Measurements from ENCODE around the gene RANBP3L. TPM values are rescaled to one million over a fixed set of nuclear protein-coding genes. Genes with fewer than 3 reads are reported as not detected.
A peak's percentile ranks its signal among the peaks of the same experiment; 100 is the strongest.
"Not testable (repeated sequence)": the region's sequence is repeated elsewhere in the genome, so short reads cannot be mapped to it uniquely, and the experiment has no call there.

RANBP3L gene
- total and polyA plus RNA-seq, 2 of the 4 experiments (the other 2 are of a cell fraction): not detected

GRCh38 chr5:36344899-36345298 is 43.2 kb upstream of the RANBP3L start:
- Histone ChIP-seq H2AFZ (replicated peaks; ENCODE audit: low read length, poor library complexity) (no peak overlapping the region), H3K9me1 (ENCODE audit: insufficient read depth, low read length) (no peaks in the 10 kb centered on the region), H3K56ac (ENCODE audit: extremely low read depth, insufficient read depth, low read length) (no peak overlapping the region), H3K4me2 (ENCODE audit: low read depth, low read length) (no peak overlapping the region), H3K36me3 (ENCODE audit: control insufficient read depth, insufficient read depth, low read length) (no peaks in the 10 kb centered on the region), H4K5ac (ENCODE audit: low read depth, low read length) (no peak overlapping the region), H2AK5ac (ENCODE audit: low read depth, low read length) (no peak overlapping the region), H4K20me1 (ENCODE audit: insufficient read depth, low read length) (no peaks in the 10 kb centered on the region), H4K91ac (ENCODE audit: insufficient read depth, low read depth, low read length) (no peak overlapping the region), H3K4ac (ENCODE audit: low read depth, low read length) (no peak overlapping the region), H3K9me3 (ENCODE audit: control insufficient read depth, insufficient read depth, low read length) (no peaks in the 10 kb centered on the region), H3K27ac (ENCODE audit: insufficient read depth, low read length) (no peak overlapping the region), H2BK20ac (ENCODE audit: low read depth, low read length) (no peak overlapping the region), H4K8ac (ENCODE audit: low read depth in 2 of 2, low read length in 2 of 2) (no peak overlapping the region), H3K79me1 (ENCODE audit: low read depth in 1 of 2, low read length in 2 of 2) (no peaks in the 10 kb centered on the region), H3K27me3 (ENCODE audit: control insufficient read depth, insufficient read depth, low read length) (peaks cover 4% of the 10 kb centered on the region; the same call in 1 of the 2 replicates), H3K4me3 (ENCODE audit: insufficient read depth, low read depth, low read length) (no peak overlapping the region), H3K9ac (ENCODE audit: low read depth, low read length) (no peak overlapping the region), H3K4me1 (ENCODE audit: control insufficient read depth, insufficient read depth, low read length) (no peaks in the 10 kb centered on the region), H2BK5ac (ENCODE audit: low read depth, low read length, poor library complexity, severe bottlenecking) (no peak overlapping the region), H2BK120ac (ENCODE audit: low read depth, low read length) (no peak overlapping the region), H3K23ac (ENCODE audit: low read depth, low read length) (no peak overlapping the region), H3K14ac (replicated peaks; ENCODE audit: low read depth, low read length) (no peak overlapping the region), H2BK15ac (ENCODE audit: low read depth, low read length) (no peak overlapping the region), H3K18ac (ENCODE audit: low read depth, low read length) (no peak overlapping the region), H2AK9ac (replicated peaks; ENCODE audit: low read depth, low read length, poor library complexity) (no peak overlapping the region)
- TF ChIP-seq SMC3 (IDR thresholded peaks at IDR 0.05; ENCODE audit: low read depth, low read length): no peak
- TF ChIP-seq MAFK (IDR thresholded peaks at IDR 0.05; ENCODE audit: low read depth, low read length): peak; percentile 54
- no peak for TF ChIP-seq FOS (IDR thresholded peaks at IDR 0.05; ENCODE audit: low read depth, low read length)
- TF ChIP-seq RCOR1 (IDR thresholded peaks at IDR 0.05; ENCODE audit: insufficient replicate concordance, low read length): no peak
- no peak for TF ChIP-seq NFE2L2 (IDR thresholded peaks at IDR 0.05; ENCODE audit: low read depth, low read length)
- no peak for TF ChIP-seq POLR2A (IDR thresholded peaks at IDR 0.05; ENCODE audit: low read depth, low read length)
- no peak for TF ChIP-seq CHD1 (IDR thresholded peaks at IDR 0.05; ENCODE audit: low read depth, low read length)
- in situ Hi-C loops (cut with MboI; ENCODE audit: low sequenced_read_pairs) (no loop called here), intact Hi-C loops (cut with micrococcal nuclease) (no loop called here), dilution Hi-C loops (cut with HindIII; ENCODE audit: low sequenced_read_pairs, unreplicated experiment) (no loop called here)
- ATAC-seq (ENCODE audit: low read depth) (no peak), DNase-seq (no peak)
- WGBS, 2 experiments (ENCODE audit: extremely low coverage in 2 of 2, insufficient read length in 1 of 2): no CpG with 5 or more reads among the region's 2 CpGs
- CTCF ChIA-PET: interaction anchor here (0.6 kb wide), 1 partner anchor 22 kb away, joined by 3 read pairs; no protein-coding TSS in a partner anchor
- no TSS peak for BruUV-seq (replicated peaks)
- POLR2A ChIA-PET (ENCODE audit: unreplicated experiment): no interaction called here

- H2BK20ac ChIP-seq (ENCODE audit: low read depth, low read length); H2AK5ac ChIP-seq (ENCODE audit: low read depth, low read length); H3K9me3 ChIP-seq (ENCODE audit: control insufficient read depth, insufficient read depth, low read length); intact Hi-C loops (cut with micrococcal nuclease); H4K5ac ChIP-seq (ENCODE audit: low read depth, low read length); BruUV-seq (replicated peaks); dilution Hi-C loops (cut with HindIII; ENCODE audit: low sequenced_read_pairs, unreplicated experiment); POLR2A ChIA-PET (ENCODE audit: unreplicated experiment); H3K9me1 ChIP-seq (ENCODE audit: insufficient read depth, low read length); H2BK120ac ChIP-seq (ENCODE audit: low read depth, low read length); H3K4ac ChIP-seq (ENCODE audit: low read depth, low read length); H3K14ac ChIP-seq (replicated peaks; ENCODE audit: low read depth, low read length); H3K9ac ChIP-seq (ENCODE audit: low read depth, low read length); H3K79me1 ChIP-seq (ENCODE audit: low read depth in 1 of 2, low read length in 2 of 2); H2AFZ ChIP-seq (replicated peaks; ENCODE audit: low read length, poor library complexity); H3K27ac ChIP-seq (ENCODE audit: insufficient read depth, low read length); H3K18ac ChIP-seq (ENCODE audit: low read depth, low read length); H4K20me1 ChIP-seq (ENCODE audit: insufficient read depth, low read length); in situ Hi-C loops (cut with MboI; ENCODE audit: low sequenced_read_pairs); H4K8ac ChIP-seq (ENCODE audit: low read depth in 2 of 2, low read length in 2 of 2); H2BK5ac ChIP-seq (ENCODE audit: low read depth, low read length, poor library complexity, severe bottlenecking); H3K4me3 ChIP-seq (ENCODE audit: insufficient read depth, low read depth, low read length); H3K4me1 ChIP-seq (ENCODE audit: control insufficient read depth, insufficient read depth, low read length); H3K56ac ChIP-seq (ENCODE audit: extremely low read depth, insufficient read depth, low read length); H4K91ac ChIP-seq (ENCODE audit: insufficient read depth, low read depth, low read length); H2AK9ac ChIP-seq (replicated peaks; ENCODE audit: low read depth, low read length, poor library complexity); DNase-seq; H2BK15ac ChIP-seq (ENCODE audit: low read depth, low read length); H3K4me2 ChIP-seq (ENCODE audit: low read depth, low read length); H3K23ac ChIP-seq (ENCODE audit: low read depth, low read length); H3K27me3 ChIP-seq (ENCODE audit: control insufficient read depth, insufficient read depth, low read length); ATAC-seq (ENCODE audit: low read depth); H3K36me3 ChIP-seq (ENCODE audit: control insufficient read depth, insufficient read depth, low read length): not testable (repeated sequence)
- CTCF ChIA-PET: interaction anchor here (0.6 kb wide), 1 partner anchor 261 kb away, joined by 4 read pairs; no protein-coding TSS in a partner anchor
- WGBS, 2 experiments (ENCODE audit: extremely low coverage in 2 of 2, insufficient read length in 1 of 2): no CpG with 5 or more reads among the region's 4 CpGs
These were observed 40.0 kb upstream of the RANBP3L start for GRCh38 chr5:36341720-36342119.

All from IMR-90 (cell line).